Neuron (in vitro differentiated cells): ENCODE data around the gene BICC1.

Source experiments
- H2AFZ ChIP-seq: one replicate; pipeline ENCODE4 v1.6.1; 2013; ENCODE audit warnings: low read depth, mild to moderate bottlenecking, inconsistent platforms, low read length, moderate library complexity
- H3K27me3 ChIP-seq: one replicate; pipeline ENCODE4 v1.6.1; 2013; ENCODE audit warnings: low read length; ENCODE audit not compliant: insufficient read depth
- H3K36me3 ChIP-seq: one replicate; pipeline ENCODE4 v1.6.1; 2013; ENCODE audit warnings: low read length; ENCODE audit not compliant: insufficient read depth
- H3K4me1 ChIP-seq: one replicate; pipeline ENCODE4 v1.6.1; 2013; ENCODE audit warnings: low read length; ENCODE audit not compliant: insufficient read depth
- H3K4me3 ChIP-seq: 2 replicates; pipeline ENCODE4 v1.5.1; 2013; ENCODE audit warnings: mild to moderate bottlenecking, low read length, moderate library complexity
- H3K9me3 ChIP-seq: one replicate; pipeline ENCODE4 v1.6.1; 2013; ENCODE audit warnings: low read length

The BICC1 gene

DNA sequence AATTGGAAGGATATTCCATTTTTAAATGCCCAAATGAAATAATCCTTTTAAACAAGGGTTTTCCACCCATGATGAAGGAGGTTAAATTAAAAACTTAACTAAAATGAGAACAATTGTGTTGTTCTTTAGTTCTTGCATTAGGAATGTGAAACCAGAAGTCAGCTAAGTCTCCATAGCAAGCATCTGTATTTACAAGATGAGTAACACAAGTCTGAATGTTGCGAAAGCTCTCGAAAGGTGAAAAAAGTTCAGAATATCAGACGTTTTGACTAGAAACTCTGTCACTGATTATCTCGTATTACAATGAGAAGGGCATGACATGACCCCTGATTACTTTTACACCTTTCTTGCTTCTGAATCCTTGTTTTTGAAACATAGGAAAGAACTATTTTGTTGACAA is 149.6 kb downstream of the BICC1 start:
- H3K4me1 ChIP-seq = no peaks in the 10 kb centered on the region
- no peak overlapping the region for H3K4me3 ChIP-seq
- H3K27me3 ChIP-seq = no peaks in the 10 kb centered on the region
- no peaks in the 10 kb centered on the region for H3K36me3 ChIP-seq
- H3K9me3 ChIP-seq = no peaks in the 10 kb centered on the region
- no peak overlapping the region for H2AFZ ChIP-seq

DNA sequence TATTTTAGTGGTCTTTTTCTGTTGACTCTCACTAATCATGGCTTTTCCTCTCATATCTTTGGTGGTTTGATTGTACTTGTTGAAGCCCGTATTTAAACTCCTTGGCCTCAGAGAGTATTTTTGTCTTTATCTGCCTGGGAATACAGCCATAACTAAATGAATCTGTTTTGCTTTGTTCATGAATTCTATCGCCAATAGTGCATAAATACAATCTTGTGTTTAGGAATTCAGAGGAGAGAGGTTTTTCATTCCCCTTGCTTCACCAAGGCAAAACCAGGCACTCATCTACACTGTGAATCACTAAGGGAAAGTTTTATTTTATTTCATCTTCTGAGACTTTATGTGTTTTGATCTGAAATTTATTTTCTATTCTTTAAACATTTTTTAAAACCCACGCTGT is 152.7 kb downstream of the BICC1 start:
- no peak overlapping the region for H3K4me3 ChIP-seq
- H3K27me3 ChIP-seq = no peaks in the 10 kb centered on the region
- H3K4me1 ChIP-seq = no peaks in the 10 kb centered on the region

DNA sequence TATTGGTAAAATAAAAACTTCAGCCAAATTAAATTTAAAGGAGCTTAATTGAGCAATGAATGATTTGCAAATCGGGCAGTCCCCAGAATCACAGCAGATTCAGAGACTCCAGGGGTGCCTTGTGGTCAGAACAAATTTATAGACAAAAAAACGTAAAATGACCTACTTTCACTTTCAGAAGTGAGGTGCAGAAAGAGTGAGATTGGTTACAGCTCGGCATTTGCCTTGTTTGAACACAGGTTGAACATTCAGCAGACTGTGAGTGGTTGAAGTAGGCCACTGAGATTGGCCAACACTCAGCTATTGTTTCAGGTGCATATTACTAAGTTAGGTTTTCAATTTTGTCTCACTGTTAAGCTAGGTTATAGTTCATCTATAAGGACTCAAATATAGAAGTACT is 153.4 kb downstream of the BICC1 start:
- Histone ChIP-seq H3K9me3 (no peaks in the 10 kb centered on the region), H3K27me3 (no peaks in the 10 kb centered on the region), H2AFZ (no peak overlapping the region), H3K36me3 (no peaks in the 10 kb centered on the region), H3K4me3 (no peak overlapping the region), H3K4me1 (no peaks in the 10 kb centered on the region)

More for the DNA sequence above, 152.7 kb downstream of the BICC1 start:
- no peaks in the 10 kb centered on the region for H3K36me3 ChIP-seq
- no peaks in the 10 kb centered on the region for H3K9me3 ChIP-seq
- no peak overlapping the region for H2AFZ ChIP-seq

DNA sequence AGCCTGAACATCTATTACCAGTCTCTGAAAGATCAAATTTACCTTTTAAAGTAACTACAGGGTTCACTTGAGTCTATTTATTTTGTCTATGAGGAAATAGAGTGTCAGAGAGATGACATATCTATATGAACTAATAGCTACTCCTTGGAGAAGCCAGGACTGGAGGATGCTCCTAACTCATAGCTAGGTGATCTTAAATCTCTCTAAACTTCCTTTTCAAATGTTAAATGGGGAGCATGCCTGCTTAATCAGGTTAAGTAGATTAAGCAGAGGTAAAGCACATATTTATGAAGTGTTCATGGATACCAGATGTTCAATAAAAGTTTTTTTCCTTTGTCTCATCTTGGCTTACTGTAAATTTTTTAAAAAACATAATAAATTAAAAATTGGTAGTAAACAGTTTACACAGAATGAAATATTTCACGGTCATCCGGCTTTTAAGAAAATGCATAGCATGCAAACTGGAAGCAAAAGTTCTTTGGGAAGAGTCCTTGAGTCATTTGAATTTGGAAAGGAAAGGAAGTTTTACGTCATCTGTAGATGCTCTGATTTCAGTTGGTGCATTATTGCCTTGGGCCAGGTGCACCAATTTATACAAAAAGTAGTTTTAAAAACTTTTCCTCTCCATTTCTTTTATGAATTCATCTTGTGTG is 155.1 kb downstream of the BICC1 start:
- Histone ChIP-seq H3K36me3 (no peaks in the 10 kb centered on the region), H3K4me1 (no peaks in the 10 kb centered on the region), H3K27me3 (no peaks in the 10 kb centered on the region), H3K9me3 (no peaks in the 10 kb centered on the region), H2AFZ (no peak overlapping the region), H3K4me3 (no peak overlapping the region)

DNA sequence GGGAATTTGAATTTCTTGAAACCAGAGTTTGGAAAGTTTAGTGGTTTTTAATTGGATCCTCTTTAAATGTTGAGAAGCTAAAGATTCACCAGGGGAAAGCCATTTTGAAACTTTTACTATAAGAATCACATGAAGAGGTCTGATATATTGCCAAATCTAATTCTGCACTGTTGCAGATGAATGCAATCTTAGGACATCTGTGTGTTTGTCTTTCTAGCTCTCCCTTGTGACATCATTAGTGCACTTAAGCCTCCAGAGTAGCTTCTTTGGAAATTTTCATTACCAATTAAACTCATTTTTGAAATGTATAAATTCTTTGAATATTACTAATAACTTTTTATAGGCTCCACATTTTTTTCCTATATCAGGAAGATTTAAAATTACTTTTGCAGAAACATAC is 160.2 kb downstream of the BICC1 start:
- Histone ChIP-seq H3K4me3 (no peak overlapping the region), H3K4me1 (no peaks in the 10 kb centered on the region), H3K27me3 (no peaks in the 10 kb centered on the region), H2AFZ (no peak overlapping the region), H3K9me3 (no peaks in the 10 kb centered on the region), H3K36me3 (no peaks in the 10 kb centered on the region)

DNA sequence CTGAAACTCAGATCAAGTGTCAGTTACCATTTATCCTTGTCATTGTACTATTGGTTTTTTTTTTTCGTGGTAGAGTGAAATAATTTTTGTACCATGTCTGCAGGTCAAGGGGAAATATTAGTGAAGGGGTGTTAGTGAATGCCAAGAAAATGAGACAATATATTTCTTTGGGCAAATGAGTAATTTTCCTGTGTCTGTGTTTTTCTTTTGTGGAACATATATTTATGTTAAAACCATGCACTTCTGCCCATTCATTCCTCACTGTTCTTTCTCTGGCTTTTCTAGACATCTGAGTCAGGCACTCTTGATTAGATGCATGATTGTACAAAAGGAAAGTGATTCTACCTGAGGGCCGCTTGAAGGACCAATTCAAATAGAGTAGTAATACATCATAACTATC is 161.6 kb downstream of the BICC1 start:
- no peak overlapping the region for H3K4me3 ChIP-seq
- no peaks in the 10 kb centered on the region for H3K36me3 ChIP-seq
- no peak overlapping the region for H2AFZ ChIP-seq
- H3K4me1 ChIP-seq = no peaks in the 10 kb centered on the region
- no peaks in the 10 kb centered on the region for H3K27me3 ChIP-seq
- H3K9me3 ChIP-seq = no peaks in the 10 kb centered on the region

DNA sequence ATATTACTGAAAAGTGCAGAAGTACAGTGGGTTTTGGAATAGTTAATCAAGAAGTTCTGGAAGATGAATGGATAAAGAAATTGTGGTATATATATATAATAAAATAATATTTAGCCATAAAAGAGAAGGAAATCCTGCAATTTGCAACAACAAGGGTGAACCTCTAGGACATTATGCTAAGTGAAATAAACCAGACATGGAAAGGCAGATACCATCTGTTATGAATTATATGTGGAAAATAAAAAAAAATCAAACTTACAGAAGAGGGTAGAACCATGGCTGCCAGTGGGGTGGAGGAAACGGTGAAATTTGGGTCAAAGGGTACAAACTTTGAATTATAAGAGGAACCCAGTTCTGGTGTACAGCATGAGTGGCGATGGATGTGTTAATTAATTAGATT is 162.6 kb downstream of the BICC1 start:
- no peak overlapping the region for H2AFZ ChIP-seq
- H3K27me3 ChIP-seq = no peaks in the 10 kb centered on the region
- H3K4me3 ChIP-seq = no peak overlapping the region
- H3K9me3 ChIP-seq = no peaks in the 10 kb centered on the region
- no peaks in the 10 kb centered on the region for H3K4me1 ChIP-seq
- H3K36me3 ChIP-seq = no peaks in the 10 kb centered on the region

DNA sequence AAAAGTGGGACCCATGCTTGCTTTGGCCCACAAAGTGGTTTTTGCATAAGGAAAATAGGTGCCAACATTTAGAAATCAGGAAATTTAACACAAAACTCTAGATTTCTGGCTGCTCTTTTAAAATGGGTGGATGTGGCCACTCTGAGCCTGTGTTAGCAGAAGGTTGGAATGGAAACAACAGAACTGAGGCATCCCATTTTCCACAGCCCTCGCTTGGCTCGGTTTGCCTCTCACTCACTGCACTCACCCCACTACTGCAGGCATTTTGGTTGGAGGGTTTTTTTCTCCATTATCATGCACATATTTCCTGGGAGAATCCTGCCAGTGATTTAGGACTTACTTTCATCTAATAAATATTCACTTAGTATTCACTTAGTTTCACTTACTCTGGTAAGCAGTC is 178.9 kb downstream of the BICC1 start:
- Histone ChIP-seq H3K36me3 (no peaks in the 10 kb centered on the region), H3K9me3 (no peaks in the 10 kb centered on the region), H3K27me3 (no peaks in the 10 kb centered on the region), H3K4me1 (no peaks in the 10 kb centered on the region), H3K4me3 (no peak overlapping the region), H2AFZ (no peak overlapping the region)

DNA sequence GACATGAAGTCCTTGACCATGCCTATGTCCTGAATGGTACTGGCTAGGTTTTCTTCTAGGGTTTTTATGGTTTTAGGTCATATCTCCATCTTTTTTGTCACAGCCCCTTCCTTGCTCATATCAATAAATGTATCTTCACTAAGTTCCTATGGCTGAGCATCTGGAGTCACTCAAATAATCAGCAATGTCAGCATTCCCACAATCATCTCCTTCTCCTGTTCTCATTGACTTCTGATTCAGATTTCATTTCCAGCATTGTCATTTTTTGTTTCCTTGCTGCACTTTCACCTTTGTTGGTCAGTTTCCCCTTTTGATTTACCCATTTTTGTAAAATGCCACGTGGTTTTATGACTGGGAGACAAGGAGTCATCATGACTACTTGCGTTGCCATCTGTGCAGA is 181.2 kb downstream of the BICC1 start:
- Histone ChIP-seq H3K9me3 (no peaks in the 10 kb centered on the region), H3K4me1 (peaks cover 6% of the 10 kb centered on the region), H2AFZ (no peak overlapping the region), H3K27me3 (no peaks in the 10 kb centered on the region), H3K36me3 (no peaks in the 10 kb centered on the region), H3K4me3 (no peak overlapping the region)

DNA sequence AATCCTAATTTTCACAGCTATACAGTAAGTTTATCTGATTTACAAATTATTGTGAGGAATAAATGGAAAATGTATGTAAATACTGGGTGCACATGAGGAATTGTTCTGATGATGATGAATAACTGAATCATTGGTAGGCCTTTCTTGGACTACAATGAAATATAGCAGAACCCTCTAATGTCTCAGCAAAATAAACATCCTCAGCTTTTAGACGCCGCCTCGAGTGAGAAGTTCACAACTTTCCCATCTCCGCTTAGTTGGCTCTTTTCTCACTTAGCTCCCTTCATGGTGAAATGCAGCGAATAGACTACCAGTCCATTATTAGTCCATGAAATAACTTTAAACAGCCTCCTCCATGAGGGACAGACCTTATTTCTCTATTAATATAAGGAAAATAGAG is 182.3 kb downstream of the BICC1 start:
- H3K36me3 ChIP-seq = no peaks in the 10 kb centered on the region
- H2AFZ ChIP-seq = no peak overlapping the region
- no peaks in the 10 kb centered on the region for H3K9me3 ChIP-seq
- H3K27me3 ChIP-seq = no peaks in the 10 kb centered on the region
- no peak overlapping the region for H3K4me3 ChIP-seq
- H3K4me1 ChIP-seq = peaks cover 8% of the 10 kb centered on the region

DNA sequence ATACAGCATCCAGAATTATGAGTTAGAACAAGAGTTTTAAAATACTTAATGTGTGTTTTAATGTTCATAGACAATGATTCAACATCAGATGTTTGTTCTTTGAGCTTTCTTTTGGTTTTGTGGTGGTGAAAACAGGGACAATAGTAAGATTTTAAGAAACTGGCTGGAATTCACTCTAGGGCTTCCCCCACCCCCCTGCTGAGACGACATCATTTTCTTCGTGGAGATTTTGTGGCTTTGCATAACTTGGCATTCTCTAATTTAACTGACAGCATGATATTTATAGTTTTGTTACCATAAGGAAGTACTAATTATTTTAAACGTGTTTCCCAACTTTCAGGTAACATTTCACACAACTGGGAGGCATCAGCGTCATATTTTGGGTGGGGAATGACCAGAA is 184.1 kb downstream of the BICC1 start:
- H3K27me3 ChIP-seq = no peaks in the 10 kb centered on the region
- no peak overlapping the region for H3K4me3 ChIP-seq
- H2AFZ ChIP-seq = no peak overlapping the region
- H3K4me1 ChIP-seq = peaks cover 8% of the 10 kb centered on the region
- H3K9me3 ChIP-seq = no peaks in the 10 kb centered on the region
- no peaks in the 10 kb centered on the region for H3K36me3 ChIP-seq

DNA sequence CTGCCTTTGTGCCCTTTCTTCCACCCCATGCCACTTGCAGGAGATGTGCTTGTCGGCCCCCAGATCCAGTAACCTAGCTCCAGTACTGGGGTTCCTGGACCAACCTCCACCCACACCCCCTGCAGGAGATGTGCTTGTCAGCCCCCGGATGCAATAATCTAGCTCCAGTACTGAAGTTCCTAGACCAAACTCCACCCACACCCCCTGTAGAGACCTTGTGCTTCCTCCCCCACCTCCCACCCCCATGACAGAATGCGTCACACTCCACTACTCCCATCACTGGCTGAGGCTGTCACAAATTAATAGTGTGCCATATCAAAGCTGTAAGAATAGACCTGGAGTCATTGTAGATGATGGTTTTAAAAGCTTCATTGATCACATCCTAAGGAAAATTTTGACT is 185.0 kb downstream of the BICC1 start:
- peaks cover 8% of the 10 kb centered on the region for H3K4me1 ChIP-seq
- no peaks in the 10 kb centered on the region for H3K9me3 ChIP-seq
- H3K36me3 ChIP-seq = no peaks in the 10 kb centered on the region
- no peaks in the 10 kb centered on the region for H3K27me3 ChIP-seq
- H3K4me3 ChIP-seq = no peak overlapping the region
- H2AFZ ChIP-seq = no peak overlapping the region

DNA sequence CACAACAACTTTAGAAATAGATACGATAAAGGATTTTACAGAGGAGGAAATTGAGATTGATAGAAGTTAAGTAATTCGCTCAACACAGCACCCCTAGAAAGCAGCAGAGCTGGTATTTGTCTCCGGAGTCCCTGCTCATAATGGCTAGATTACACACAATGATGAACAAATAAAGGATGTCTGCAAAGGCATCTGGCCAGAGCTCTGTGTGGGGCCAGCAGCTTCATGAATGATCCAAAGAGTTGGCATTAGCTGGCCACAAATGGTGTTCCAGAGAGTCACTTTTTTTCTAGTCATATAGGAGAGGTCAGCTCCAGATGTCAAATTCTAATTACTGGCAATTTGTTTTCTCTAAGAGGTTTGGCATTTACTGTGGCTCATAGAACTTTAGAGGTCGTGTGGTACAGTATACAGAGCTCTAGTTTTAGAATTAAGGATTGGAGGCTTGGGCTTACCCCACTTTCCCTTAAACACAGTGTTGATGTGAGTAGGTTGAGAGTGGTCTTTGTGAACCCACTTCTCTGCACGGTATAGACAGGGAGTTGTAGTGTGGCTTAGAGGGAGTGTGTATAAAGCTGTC is 186.2 kb downstream of the BICC1 start:
- Histone ChIP-seq H3K4me1 (peaks cover 8% of the 10 kb centered on the region), H3K36me3 (no peaks in the 10 kb centered on the region), H3K9me3 (no peaks in the 10 kb centered on the region), H2AFZ (no peak overlapping the region), H3K4me3 (no peak overlapping the region), H3K27me3 (no peaks in the 10 kb centered on the region)

DNA sequence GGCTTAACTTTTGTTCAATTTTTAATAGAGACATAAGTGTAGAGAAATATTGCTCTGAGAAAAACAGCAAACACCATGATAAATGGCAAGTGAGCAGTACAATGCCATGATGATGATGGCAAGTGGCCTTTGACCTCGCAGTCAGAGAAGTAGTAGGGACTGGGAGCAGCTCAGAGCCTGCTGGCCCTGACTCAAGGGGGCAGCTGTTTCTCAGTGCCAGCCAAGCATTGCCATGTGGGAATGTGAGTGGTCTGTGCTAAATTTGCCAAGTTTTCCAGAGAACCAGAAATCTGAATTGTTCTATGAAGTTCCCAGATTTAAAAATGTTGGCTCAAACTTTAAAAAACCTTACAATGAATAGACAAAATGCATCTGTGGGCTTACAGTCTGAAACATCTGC is 187.9 kb downstream of the BICC1 start:
- Histone ChIP-seq H2AFZ (no peak overlapping the region), H3K36me3 (no peaks in the 10 kb centered on the region), H3K4me3 (no peak overlapping the region), H3K4me1 (peaks cover 8% of the 10 kb centered on the region), H3K27me3 (no peaks in the 10 kb centered on the region), H3K9me3 (no peaks in the 10 kb centered on the region)
